ENCODE measurements around the gene BTK.
"Not testable (repeated sequence)": the region's sequence is repeated elsewhere in the genome, so short reads cannot be mapped to it uniquely, and the experiment has no call there.

BTK gene

DNA sequence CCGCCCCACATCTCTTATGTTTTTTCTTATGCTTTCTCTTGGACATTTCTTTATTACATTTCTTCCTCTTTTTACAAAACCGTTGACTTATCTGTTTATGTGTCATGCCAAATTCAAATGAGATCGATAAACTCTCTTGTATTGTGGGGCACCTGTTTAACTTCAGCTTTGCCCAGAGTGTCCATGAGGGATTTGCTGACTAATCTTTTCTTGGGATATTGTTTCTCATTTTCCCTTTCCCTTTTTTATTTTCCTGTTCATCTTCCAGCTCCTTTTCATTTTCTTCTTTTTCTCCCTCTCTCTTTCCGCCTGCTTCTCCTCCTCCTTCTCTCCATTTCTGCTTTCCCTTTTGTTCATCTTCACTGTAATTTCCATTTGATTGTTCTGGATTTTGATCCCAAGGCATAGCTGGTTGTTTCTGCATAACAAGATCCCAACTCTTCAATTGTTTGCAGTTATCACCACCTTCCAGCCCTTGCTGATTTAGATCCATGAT, 48.2 kb downstream of the BTK start:
- no peak for DNase-seq (ENCODE audit: low read depth)

DNA sequence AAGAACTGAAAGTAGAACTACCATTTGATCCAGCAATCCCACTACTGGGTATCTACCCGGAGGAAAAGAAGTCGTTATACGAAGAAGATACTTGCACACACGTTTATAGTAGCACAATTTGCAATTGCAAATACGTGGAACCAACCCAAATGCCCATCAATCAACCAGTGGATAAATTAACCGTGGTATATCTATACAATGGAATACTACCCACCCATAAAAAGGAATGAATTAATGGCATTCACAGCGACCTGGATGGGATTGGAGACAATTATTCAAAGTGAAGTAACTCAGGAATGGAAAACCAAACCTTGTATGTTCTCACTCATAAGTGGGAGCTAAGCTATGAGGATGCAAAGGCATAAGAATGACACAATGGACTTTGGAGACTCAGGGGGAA, 51.7 kb downstream of the BTK start:
- not testable (repeated sequence) for DNase-seq (ENCODE audit: low read depth)

DNA sequence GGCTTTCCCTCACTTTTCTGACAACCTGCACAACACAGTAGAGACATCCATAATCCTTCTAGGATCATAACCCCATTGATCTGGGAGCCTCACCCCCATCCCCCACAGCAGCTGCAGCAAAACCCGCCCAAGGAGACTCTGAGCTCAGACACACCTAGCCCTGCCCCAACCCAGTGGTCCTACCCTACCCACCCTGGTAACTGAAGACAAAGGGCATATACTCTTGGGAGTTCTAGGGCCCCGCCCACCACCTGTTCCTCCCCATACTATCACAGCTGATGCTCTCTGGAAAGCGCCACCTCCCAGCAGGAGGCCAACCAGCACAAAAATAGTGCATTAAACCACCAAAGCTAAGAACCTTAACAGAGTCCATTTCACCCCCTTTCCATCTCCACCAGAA, 59.4 kb downstream of the BTK start:
- not testable (repeated sequence) for DNase-seq (ENCODE audit: low read depth)

DNA sequence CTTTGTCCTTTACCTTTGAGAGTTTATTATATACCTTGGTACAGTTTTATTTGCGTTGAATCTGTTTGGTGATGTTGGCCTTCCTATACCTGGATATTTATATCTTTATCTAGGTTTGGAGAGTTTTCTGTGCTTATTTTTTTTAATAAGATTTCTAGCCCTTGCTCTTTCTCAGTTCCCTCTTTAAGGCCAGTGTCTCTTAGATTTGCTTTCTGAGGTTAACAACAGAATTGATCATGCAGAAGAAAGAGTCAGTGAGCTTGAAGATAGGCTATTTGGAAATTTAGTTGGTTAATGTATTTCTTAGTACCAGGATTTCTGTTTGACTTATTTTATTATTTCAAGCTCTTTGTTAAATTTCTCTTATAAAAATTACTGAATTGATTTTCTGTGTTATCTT, 82.2 kb downstream of the BTK start:
- no peak for DNase-seq (ENCODE audit: low read depth)
